ENCODE data around the gene SELENOI. TPM values are rescaled to one million over a fixed set of nuclear protein-coding genes. Genes with fewer than 3 reads are reported as not detected.

The SELENOI gene
- total and polyA plus RNA-seq, 2 experiments from 2014 or later = 8.4 to 67.8 TPM

DNA sequence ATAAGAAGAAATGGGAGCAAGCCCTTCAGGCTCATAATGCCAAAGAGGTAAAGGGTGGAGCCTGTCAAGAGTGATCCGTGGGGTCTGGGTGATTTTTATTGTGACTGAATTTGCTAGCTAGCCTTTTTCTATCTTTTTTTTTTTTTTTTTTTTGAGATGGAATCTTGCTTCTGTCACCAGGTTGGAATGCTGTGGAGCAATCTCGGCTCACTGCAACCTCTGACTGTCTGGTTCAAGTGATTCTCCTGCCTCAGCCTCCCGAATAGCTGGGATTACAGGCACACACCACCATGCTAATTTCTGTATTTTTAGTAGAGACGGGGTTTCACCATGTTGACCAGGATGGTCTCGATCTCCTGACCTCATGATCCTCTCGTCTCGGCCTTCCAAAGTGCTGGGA, 84.9 kb downstream of the SELENOI start:
- no peaks in the 10 kb centered on the region; the same call in 2 of the 3 replicates for H3K9me3 Mint-ChIP-seq
- H3K4me3 Mint-ChIP-seq = no peak overlapping the region
- no peak overlapping the region for H2AFZ ChIP-seq
- H3K4me1 ChIP-seq (ENCODE audit: insufficient read depth) = no peaks in the 10 kb centered on the region
- peaks cover 8% of the 10 kb centered on the region for H3K27me3 Mint-ChIP-seq (ENCODE audit: insufficient read depth, low read depth, poor library complexity)
- no peaks in the 10 kb centered on the region for H3K27me3 ChIP-seq (ENCODE audit: insufficient read depth)
- no peaks in the 10 kb centered on the region for H3K36me3 ChIP-seq (ENCODE audit: insufficient read depth)
- no peaks in the 10 kb centered on the region for H3F3A ChIP-seq (replicated peaks; ENCODE audit: low read depth)
- no peaks in the 10 kb centered on the region for H3K36me3 Mint-ChIP-seq (ENCODE audit: low read depth)
- DNase-seq (ENCODE audit: low spot score) (no peak), ATAC-seq (no peak)
- H3K4me3 ChIP-seq = no peak overlapping the region
- H4K20me1 ChIP-seq (replicated peaks; ENCODE audit: insufficient read depth) = no peaks in the 10 kb centered on the region; the same call in 1 of the 2 replicates
- TF ChIP-seq ZNF331 (CRISPR knock-in tag; IDR thresholded peaks at IDR 0.05; ENCODE audit: low read depth) (no peak), STAT1 (IDR thresholded peaks at IDR 0.05; ENCODE audit: unreplicated experiment) (no peak), NANOG (IDR thresholded peaks at IDR 0.05; ENCODE audit: borderline replicate concordance) (no peak), JUNB (IDR thresholded peaks at IDR 0.05; ENCODE audit: unreplicated experiment) (no peak), EZH2 (IDR thresholded peaks at IDR 0.05; ENCODE audit: low read depth, unreplicated experiment) (no peak), EZH2phosphoT487 (IDR thresholded peaks at IDR 0.05; ENCODE audit: unreplicated experiment) (no peak), ZNF114 (CRISPR knock-in tag; IDR thresholded peaks at IDR 0.05) (no peak), CREB1 (CRISPR knock-in tag; IDR thresholded peaks at IDR 0.05; ENCODE audit: low read depth) (no peak), POLR2AphosphoS5 (IDR thresholded peaks at IDR 0.05; ENCODE audit: low read depth) (no peak)
- TF ChIP-seq, protein P1, sequence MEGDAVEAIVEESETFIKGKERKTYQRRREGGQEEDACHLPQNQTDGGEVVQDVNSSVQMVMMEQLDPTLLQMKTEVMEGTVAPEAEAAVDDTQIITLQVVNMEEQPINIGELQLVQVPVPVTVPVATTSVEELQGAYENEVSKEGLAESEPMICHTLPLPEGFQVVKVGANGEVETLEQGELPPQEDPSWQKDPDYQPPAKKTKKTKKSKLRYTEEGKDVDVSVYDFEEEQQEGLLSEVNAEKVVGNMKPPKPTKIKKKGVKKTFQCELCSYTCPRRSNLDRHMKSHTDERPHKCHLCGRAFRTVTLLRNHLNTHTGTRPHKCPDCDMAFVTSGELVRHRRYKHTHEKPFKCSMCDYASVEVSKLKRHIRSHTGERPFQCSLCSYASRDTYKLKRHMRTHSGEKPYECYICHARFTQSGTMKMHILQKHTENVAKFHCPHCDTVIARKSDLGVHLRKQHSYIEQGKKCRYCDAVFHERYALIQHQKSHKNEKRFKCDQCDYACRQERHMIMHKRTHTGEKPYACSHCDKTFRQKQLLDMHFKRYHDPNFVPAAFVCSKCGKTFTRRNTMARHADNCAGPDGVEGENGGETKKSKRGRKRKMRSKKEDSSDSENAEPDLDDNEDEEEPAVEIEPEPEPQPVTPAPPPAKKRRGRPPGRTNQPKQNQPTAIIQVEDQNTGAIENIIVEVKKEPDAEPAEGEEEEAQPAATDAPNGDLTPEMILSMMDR (conservative IDR thresholded peaks at IDR 0.05; ENCODE audit: low read depth in 2 of 2) = no peak
- TF ChIP-seq, protein P2, sequence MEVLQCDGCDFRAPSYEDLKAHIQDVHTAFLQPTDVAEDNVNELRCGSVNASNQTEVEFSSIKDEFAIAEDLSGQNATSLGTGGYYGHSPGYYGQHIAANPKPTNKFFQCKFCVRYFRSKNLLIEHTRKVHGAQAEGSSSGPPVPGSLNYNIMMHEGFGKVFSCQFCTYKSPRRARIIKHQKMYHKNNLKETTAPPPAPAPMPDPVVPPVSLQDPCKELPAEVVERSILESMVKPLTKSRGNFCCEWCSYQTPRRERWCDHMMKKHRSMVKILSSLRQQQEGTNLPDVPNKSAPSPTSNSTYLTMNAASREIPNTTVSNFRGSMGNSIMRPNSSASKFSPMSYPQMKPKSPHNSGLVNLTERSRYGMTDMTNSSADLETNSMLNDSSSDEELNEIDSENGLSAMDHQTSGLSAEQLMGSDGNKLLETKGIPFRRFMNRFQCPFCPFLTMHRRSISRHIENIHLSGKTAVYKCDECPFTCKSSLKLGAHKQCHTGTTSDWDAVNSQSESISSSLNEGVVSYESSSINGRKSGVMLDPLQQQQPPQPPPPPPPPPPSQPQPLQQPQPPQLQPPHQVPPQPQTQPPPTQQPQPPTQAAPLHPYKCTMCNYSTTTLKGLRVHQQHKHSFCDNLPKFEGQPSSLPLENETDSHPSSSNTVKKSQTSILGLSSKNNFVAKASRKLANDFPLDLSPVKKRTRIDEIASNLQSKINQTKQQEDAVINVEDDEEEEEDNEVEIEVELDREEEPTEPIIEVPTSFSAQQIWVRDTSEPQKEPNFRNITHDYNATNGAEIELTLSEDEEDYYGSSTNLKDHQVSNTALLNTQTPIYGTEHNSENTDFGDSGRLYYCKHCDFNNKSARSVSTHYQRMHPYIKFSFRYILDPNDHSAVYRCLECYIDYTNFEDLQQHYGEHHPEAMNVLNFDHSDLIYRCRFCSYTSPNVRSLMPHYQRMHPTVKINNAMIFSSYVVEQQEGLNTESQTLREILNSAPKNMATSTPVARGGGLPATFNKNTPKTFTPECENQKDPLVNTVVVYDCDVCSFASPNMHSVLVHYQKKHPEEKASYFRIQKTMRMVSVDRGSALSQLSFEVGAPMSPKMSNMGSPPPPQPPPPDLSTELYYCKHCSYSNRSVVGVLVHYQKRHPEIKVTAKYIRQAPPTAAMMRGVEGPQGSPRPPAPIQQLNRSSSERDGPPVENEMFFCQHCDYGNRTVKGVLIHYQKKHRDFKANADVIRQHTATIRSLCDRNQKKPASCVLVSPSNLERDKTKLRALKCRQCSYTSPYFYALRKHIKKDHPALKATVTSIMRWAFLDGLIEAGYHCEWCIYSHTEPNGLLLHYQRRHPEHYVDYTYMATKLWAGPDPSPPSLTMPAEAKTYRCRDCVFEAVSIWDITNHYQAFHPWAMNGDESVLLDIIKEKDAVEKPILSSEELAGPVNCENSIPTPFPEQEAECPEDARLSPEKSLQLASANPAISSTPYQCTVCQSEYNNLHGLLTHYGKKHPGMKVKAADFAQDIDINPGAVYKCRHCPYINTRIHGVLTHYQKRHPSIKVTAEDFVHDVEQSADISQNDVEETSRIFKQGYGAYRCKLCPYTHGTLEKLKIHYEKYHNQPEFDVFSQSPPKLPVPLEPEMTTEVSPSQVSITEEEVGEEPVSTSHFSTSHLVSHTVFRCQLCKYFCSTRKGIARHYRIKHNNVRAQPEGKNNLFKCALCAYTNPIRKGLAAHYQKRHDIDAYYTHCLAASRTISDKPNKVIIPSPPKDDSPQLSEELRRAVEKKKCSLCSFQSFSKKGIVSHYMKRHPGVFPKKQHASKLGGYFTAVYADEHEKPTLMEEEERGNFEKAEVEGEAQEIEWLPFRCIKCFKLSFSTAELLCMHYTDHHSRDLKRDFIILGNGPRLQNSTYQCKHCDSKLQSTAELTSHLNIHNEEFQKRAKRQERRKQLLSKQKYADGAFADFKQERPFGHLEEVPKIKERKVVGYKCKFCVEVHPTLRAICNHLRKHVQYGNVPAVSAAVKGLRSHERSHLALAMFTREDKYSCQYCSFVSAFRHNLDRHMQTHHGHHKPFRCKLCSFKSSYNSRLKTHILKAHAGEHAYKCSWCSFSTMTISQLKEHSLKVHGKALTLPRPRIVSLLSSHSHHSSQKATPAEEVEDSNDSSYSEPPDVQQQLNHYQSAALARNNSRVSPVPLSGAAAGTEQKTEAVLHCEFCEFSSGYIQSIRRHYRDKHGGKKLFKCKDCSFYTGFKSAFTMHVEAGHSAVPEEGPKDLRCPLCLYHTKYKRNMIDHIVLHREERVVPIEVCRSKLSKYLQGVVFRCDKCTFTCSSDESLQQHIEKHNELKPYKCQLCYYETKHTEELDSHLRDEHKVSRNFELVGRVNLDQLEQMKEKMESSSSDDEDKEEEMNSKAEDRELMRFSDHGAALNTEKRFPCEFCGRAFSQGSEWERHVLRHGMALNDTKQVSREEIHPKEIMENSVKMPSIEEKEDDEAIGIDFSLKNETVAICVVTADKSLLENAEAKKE (CRISPR knock-in tag; IDR thresholded peaks at IDR 0.05) = no peak
- TF ChIP-seq, protein P3, sequence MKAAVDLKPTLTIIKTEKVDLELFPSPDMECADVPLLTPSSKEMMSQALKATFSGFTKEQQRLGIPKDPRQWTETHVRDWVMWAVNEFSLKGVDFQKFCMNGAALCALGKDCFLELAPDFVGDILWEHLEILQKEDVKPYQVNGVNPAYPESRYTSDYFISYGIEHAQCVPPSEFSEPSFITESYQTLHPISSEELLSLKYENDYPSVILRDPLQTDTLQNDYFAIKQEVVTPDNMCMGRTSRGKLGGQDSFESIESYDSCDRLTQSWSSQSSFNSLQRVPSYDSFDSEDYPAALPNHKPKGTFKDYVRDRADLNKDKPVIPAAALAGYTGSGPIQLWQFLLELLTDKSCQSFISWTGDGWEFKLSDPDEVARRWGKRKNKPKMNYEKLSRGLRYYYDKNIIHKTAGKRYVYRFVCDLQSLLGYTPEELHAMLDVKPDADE (IDR thresholded peaks at IDR 0.05) = no peak
- TF ChIP-seq, protein P4, sequence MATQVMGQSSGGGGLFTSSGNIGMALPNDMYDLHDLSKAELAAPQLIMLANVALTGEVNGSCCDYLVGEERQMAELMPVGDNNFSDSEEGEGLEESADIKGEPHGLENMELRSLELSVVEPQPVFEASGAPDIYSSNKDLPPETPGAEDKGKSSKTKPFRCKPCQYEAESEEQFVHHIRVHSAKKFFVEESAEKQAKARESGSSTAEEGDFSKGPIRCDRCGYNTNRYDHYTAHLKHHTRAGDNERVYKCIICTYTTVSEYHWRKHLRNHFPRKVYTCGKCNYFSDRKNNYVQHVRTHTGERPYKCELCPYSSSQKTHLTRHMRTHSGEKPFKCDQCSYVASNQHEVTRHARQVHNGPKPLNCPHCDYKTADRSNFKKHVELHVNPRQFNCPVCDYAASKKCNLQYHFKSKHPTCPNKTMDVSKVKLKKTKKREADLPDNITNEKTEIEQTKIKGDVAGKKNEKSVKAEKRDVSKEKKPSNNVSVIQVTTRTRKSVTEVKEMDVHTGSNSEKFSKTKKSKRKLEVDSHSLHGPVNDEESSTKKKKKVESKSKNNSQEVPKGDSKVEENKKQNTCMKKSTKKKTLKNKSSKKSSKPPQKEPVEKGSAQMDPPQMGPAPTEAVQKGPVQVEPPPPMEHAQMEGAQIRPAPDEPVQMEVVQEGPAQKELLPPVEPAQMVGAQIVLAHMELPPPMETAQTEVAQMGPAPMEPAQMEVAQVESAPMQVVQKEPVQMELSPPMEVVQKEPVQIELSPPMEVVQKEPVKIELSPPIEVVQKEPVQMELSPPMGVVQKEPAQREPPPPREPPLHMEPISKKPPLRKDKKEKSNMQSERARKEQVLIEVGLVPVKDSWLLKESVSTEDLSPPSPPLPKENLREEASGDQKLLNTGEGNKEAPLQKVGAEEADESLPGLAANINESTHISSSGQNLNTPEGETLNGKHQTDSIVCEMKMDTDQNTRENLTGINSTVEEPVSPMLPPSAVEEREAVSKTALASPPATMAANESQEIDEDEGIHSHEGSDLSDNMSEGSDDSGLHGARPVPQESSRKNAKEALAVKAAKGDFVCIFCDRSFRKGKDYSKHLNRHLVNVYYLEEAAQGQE (IDR thresholded peaks at IDR 0.05; ENCODE audit: unreplicated experiment) = no peak
- H3K4me2 ChIP-seq = no peak overlapping the region
- no peaks in the 10 kb centered on the region; the same call in 1 of the 2 replicates for H3K9me2 ChIP-seq (ENCODE audit: insufficient read depth)
- no peaks in the 10 kb centered on the region for H3K79me2 ChIP-seq (replicated peaks; ENCODE audit: insufficient read depth)
- no peaks in the 10 kb centered on the region for H3K4me1 Mint-ChIP-seq
- no peak overlapping the region for H3K27ac Mint-ChIP-seq
- no peak overlapping the region for H3K27ac ChIP-seq (ENCODE audit: low read depth)
